ENCODE measurements around the gene HEATR3.

Gene HEATR3

DNA sequence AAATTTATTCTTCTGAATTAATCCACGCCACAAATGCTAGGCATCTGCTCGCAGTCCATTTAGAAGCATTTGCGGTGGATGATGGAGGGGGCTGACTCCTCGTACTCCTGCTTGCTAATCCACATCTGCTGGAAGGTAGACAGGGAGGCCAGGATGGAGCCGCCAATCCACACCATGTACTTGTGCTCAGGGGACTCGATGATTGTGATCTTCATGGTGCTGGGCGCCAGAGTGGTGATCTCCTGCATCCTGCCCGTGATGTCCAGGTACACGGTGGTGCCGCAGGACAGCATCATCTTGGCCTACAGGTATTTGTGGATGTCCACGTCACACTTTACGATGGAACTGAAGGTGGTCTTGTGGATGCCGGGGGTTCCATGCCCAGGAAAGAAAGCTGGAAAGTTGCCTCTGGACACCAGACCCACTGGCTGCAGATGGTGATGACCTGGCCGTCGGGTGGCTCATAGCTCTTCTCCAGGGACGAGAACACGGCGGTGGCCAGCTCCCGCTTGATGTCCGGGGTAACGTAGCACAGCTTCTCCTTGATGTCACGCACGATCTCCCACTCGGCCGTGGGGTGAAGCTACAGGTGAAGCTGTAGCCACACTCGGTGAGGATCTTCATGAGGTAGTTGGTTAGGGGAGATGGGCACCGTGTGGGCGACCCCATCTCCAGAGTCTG lies 7.5 kb upstream of the HEATR3 start:
- no peak for DNase-seq

DNA sequence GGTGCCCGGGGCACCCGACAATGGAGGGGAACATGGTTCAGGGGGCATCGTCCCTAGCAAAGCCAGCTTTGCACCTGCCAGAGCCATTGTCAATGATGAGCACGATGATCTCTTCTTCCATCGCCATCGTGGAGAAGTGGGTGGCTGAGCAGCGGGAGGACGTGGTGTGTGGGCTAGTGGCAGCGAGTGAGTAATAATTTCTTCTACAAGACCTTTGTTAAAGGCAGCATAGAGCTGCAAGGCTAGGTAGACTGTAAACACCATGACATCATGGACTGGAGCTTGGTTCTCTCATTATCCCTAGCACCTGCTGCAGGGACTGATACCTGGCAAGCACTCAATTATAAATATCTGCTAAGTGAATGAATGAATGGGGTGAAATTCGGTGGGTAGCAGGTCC lies 6.7 kb upstream of the HEATR3 start:
- DNase-seq: no peak

DNA sequence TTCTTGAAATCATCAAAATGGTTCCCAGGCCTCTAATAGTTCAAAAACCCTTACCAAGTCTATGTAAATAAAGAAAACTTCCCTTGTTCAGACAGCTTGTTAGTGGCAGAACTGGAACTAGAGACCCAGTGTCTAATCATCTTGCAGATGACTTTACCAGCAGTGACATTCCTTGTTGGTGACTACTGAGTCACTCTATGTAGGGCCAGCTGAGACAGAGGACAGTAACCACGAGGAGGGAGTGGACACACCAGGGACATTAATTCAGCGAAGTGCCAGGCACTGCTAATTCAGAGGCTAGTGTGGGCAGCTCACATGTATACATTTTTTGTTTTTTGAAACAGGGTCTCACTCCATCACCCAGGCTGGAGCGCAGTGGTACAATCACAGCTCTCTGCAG lies 6.1 kb upstream of the HEATR3 start:
- DNase-seq: no peak

DNA sequence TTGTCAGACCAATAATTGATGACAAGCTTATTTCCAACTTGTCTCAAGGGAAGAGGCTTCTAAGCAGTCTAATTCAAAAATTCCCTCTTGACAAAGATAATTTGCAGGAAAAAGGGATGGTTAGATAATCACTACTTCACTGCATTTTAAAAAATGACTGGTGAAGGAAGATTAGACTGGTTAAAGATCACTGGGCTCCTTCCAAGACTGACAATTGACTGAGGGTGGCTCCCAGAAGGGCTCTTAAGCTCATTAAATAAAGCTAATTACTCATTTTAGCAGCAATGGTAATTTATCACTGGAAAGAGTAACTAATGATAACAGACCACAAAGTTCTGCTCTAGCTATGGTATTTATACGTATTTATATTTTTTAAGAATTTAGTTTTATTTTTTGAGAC lies 4.4 kb upstream of the HEATR3 start:
- no peak for DNase-seq

DNA sequence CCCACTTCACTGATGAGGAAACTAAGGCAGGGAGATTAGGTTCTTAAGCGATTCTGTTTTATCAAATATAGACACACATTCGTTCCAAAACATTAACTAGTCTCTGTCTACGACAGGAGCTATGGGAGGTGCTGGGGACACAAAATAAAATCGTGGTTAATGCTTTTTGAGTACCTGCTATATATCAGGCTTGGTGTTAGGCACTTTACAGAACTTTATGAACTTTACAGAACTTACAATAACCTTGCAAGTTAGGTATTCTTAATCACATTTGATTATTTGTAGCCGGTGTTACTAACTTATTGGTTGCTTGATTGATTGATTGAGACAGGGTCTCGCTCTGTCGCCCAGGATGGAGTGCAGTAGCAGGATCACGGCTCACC lies 538 bp upstream of the HEATR3 start:
- no peak for DNase-seq

DNA sequence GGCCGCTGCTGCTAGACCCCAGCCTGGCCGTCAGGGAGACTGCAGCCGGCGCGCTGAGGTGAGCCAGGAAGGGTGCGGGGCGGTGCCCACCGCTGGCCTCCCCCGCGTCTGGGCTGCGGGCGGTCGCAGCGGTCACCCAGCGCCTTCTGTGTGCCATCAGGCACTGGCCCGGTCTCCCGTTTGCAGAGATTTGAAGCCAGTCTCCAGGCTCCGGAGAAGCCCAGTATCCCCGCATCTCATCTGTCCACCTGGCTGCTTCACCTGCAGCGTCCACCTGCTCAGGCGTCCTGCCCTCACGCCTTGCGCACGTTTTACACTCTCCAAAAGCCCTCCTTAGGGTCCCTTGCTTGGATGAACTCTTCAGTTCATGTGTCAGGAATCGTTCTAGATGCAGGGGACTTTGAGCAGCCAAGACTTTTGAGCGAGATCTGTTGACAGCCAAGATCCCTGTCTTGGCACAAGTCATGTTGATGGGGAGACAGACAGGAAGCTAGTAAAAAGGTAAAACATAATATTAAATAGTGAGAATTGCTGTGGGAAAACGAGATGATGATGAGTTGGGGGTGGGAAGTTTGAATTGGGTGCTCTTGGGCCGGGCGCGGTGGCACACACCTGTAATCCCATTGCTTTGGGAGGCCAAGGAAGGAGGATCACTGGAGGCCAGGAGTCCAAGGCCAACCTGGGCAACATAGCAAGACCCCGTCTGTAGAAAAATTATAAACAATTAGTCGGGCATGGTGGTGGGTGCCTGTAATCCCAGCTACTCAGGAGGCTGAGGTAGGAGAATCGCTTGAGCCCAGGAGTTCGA lies 916 bp downstream of the HEATR3 start:
- DNase-seq: no peak

DNA sequence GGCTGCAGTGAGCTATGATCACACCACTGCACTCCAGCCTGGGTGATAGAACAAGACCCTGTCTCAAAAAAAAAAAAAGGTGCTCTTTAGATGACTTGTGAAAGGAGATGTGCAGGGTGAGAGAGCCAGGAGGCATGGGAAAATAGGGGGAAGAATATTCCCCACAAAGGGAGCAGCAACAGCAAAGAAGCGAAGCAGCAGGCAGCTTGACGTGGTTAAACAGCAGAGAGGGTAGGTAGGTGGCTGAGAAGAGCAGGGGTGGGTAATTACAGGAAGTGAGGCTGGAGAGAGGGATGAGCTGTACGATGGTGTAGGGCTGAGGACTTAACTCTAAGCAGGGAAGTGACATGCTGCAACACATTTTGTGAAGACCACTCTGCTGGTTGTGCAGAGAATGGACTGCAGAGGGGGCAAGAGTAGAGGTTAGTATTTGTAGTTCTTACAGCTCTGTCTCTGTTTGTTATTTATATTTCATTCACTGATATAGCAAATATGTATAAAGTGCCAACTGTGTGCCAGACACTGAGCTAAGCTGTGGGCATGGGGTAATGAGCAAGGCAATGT lies 1.6 kb downstream of the HEATR3 start:
- no peak for DNase-seq

DNA sequence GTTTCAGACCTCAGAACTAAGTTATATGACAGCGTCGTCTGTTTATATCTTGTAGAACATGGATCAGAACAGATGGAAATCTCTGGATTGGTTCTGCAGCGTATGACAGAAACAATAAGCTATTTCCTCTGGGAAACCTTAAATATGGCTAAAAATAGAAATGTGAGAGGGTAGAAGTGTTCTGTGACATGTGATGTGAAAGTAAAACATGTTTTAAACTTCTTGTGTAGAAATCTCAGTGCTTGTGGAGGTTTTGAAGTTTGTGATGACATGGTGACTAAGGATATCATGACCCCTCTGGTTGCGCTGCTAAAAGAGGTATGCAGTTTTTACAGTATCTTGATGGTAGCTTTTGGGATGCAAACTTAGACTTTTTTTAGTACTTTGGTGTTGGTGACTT lies 2.8 kb downstream of the HEATR3 start:
- no peak for DNase-seq

DNA sequence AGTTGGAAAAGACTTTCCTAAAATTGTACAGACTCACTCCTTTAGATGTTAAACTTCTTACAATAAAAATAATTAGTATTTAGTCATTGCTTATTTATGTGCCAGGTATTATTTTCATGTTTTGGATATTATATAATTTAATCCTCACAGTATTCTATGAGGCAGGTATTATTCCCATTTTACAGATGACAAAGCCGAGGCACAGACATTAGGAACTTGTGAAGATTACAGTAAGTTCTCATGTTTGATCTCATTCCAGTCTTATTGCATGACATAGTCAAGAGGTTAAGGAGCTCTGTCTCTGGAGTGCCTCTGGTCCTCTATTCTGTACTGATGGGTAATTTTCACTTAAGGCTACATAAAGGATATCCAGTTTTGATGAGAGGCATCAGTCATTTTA lies 3.3 kb downstream of the HEATR3 start:
- no peak for DNase-seq

DNA sequence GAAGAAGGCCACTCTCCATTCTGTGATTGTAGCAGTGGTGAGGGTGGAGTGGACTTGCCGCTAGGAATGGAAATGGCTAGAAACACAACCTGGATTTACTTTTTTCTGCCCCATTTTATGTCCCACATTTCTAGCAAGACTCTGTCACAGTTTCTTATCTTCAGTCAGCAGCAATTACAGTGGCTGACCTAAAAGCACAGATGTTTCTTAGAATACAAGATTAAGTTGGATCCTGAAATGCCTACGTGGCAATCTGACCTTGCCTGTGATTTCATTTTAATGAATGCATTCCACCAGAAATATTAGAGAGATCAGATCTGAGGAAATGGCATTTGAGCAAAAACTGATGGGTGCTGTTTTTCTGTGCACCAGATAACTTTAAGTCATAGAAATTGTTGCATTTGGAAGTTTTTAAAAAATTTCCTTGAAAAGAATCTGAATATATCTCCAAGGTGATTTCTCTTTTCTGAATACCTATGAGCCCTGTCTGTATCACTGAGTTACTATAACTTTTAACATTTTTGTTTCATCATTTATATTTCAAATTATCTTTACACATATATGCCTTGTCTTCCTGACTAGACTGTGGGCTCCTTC lies 5.4 kb downstream of the HEATR3 start:
- DNase-seq: no peak

DNA sequence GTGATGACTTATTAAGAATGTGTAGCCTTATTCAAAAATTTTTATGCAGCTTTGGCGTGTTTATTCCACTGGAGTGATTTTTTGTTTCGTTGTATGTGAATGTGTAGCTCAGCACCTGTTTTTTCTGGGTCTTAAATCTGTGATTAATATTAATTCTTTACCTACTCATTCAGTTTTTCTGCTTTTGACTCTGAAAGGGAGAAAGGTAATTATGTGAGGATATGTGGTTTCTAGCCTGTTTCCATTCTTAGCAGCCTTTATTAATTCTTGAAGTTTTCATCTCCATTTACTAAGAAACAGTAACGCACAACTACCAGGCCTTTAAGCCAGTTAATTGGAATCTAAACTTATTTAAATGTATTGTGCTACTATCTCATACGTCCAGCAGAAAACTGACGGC lies 7.0 kb downstream of the HEATR3 start:
- DNase-seq: no peak

DNA sequence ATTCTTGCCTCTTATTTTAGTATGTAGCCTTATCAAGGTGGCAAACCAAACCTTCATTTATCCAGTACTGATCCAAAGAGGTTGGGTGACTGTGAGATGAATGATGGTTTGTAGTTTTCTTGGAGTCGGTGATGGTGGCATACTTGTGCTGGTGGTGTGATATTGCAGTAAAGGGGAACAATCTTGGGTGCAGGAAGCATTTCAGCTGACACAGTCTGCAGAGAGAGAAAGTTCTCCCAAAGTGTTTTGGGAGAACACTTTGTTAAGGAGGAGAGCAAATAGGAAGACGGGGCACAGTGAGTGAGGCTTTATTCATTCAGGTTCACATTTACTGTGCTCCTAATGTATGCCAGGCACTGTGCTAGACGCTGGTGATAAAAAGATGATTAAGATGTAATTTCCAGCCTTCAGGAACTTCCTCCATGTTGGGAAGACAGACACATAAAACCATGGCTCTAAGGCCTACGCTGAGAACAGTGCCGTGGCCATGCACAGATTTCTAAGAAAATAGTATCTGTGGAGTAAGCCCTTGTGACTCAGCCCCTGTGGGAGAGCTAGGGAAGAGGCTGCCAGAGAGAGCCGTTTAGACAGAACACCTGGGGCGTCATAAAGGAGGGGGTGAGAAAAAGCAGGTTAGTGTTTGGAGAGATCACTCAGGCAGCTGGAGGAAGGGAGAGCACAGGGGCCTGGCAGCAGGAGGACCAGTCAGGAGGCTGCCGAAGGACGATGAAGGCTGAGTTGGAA lies 13.8 kb downstream of the HEATR3 start:
- no peak for DNase-seq

DNA sequence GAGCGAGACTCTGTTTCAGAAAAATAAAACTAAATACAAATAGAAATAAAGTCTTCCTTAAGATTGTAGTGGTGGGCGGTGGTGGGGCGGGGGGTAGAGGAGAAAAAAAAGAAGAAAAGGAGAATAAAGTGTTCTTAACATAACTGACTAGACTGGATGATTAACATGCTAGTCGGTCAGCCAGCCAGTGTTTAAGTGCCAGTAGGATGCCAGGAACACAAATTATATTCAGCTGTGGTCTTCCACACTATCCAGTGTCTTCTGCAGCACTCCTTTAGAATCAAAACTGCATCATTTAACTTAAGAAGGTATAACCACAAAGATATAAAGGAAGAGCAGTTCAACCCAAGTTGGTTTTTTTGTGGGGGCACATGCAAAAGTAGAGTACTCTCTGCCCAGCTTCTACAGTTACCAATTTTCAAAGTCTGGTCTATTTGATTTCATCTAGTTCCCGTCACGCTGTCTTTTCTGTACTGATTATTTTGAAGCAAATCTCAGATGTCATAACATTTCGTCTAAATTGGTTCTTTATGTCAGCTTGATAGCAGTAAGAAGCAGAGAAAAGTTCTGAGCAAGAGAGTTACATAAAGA lies 15.8 kb downstream of the HEATR3 start:
- DNase-seq: no peak

DNA sequence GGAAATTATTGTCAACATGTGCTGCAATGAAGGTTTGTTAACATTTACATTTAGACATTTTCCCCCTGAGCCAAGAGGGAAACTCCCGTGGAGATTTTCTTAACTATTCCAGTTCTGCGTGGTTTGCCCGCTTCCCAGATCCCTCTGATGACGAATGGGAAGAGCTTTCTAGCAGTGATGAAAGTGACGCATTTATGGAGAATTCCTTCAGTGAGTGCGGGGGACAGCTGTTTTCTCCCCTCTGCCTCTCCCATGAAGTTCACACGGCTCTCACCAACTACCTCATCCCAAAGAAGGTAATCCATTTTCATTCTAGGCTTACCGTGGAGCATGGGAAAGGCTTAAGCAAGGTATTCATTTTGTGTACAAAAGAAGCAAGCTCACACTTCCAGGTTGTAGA lies 18.2 kb downstream of the HEATR3 start:
- DNase-seq: no peak

DNA sequence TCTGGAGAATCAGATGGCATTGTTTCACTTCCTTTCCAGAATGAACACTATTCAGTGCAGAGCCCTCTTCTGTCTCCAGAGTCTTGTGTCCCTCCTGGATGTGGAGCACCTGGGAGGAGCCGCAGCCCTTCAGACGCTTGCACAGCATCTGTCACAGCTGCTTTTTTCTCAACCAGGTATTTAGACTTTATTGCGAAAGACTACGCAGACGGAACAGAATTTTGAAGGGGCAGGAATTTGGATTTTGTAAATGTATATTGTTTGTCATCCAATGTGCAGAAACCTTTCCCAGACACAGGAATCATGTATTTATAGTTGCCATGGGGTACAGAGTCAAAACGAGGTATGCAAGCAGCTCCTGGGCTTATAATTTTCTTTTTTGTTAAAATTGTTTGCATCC lies 20.4 kb downstream of the HEATR3 start:
- no peak for DNase-seq

DNA sequence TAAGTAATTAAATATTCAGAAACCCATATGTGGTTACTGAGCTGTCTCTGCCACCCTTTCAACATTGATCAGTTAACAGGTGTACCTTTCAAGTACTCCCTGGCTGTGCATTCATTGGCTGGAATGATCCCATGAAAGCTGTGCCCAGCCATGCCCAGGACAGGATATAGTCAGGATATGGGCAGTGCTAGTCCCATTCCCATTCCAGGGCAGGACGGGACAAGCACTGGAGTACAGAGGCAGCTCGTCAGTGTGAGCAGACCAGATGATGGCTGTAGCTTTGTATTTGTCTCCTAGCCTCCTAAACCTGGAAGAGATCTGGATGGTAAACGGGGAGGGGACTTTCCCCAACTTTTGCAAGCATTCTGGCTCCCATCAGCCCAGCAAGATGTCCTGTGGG lies 22.5 kb downstream of the HEATR3 start:
- no peak for DNase-seq

DNA sequence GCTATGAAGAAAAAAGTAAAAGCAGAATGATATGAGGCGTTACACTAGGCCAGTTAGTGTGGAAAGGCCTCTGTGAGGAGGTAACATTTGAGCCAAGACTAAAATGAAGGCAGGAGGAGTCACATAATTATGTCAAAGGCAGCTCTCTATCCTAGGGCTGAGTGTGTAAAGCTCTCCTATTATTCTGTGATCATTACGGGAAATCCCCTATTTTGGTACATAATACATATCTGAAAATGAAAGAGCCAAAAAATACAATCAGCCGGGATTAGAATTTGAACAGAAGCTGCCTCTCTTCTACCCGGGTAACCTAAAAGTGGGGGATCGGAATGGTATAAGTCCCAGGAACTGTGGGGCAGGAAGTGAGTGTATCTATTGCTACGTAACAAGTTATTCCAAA lies 27.1 kb downstream of the HEATR3 start:
- DNase-seq: no peak

DNA sequence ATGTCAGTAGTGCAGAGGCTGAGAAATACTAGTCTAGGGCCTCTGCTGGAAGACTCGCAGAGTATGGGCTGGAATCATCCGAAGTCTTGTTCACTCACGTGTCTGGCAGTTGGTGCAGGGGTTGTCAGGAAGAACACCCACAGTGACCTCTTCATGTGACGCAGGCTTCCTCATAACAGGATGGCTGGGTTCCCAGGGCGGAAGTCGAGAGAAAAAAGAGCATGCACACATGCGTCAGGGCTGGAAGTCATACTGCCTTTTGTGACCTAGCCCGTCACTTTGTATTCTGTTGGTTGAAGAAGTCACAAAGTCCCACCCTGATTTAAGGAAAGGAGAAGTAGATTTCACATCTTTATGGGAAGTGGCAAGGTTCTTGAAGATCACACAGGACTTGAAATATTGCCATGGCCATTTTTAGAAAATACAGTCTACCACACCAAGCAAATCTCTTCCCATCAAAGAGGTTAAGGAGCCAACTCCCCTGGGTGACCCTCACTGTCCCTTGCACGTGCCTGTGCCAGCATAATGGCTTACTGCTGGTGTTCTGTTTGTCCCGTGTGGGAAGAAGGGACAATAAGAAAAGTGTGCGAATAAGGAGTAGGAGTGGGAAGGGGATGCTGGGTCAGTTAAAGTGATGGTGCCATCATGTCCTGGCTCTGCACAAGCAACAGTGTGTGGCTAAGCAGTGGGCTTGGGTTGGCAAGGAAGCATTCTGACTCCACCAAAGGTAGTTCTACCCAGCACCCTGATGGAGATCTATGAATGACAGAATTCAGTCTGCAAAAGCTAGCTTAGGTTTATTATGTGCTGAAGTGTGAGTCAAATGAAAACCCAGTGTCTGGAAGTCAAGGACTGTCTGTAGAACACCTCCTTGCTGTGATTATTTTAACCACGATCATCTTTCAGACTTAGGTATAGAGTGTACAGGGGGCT lies 28.1 kb downstream of the HEATR3 start:
- DNase-seq: peak in 1 of 2 experiments; percentile 2

DNA sequence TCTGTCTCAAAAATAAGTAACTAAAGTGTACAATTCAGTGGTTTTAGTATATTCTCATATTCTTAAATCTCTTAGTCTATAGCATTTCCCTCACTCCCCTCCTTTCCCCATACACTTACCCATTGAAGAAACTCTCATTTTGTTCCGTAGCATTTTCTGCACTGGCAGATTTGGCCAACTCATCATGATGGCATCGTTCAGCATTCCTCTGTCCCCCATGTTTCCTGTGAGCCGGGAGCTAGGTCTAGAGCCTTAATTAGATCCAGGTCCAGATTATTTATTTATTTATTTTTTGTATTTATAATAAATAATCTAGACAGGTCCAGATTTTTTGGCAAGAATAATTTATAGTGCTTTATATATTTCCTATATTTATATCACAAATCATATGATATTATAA lies 31.0 kb downstream of the HEATR3 start:
- DNase-seq: no peak

DNA sequence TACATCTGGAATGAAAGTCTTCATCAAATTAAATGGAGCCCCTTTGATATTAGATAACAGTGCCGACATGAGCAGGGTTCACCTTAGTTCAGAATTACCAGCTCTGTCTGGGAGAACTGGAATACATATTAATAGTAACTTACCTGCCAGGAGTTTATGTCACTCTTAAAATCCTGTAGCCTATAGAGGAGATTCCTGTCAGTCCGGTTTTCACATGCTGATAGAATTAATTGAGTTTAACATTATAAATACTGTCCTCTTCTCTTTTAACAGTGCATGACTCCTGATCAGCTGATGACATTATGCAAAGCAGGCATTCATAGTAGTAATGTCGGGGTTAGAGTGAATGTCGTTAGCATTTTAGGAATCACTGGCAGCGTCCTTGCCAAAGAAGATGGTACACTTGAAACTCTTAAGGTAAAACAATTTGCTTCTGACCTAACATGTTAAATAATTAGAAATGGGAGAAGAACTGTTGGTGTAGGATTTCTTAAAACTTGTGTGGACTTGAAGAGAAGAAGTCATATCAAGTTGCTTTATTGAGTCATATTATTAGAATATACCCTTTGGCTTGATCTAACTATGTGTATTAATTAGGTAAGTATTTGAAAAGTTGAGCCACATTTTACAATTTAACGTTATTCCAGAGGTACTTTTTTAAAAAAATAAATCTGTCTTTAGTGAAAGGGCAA lies 34.3 kb downstream of the HEATR3 start:
- DNase-seq: no peak
